Fibroblast of villous mesenchyme (primary cell): ENCODE data around the gene EMSY. TPM values are rescaled to one million over a fixed set of nuclear protein-coding genes. Genes with fewer than 3 reads are reported as not detected.
"Not testable (repeated sequence)": the region's sequence is repeated elsewhere in the genome, so short reads cannot be mapped to it uniquely, and the experiment has no call there.

Experiments used
- DNase-seq: peaks from one replicate; pipeline ENCODE4 v3.0.0-alpha.2; 2010; ENCODE audit warnings: low read depth
- H3K4me3 ChIP-seq: 2 replicates; pipeline ENCODE4 v1.5.1; 2011; ENCODE audit warnings: low read depth, mild to moderate bottlenecking, low read length
- CTCF ChIP-seq: IDR thresholded peaks from 2 replicates; pipeline ENCODE4 v1.5.1; 2012; ENCODE audit warnings: low read depth, mild to moderate bottlenecking, low read length; ENCODE audit not compliant: insufficient read depth
- total RNA-seq: library from RNA; depleted of rRNA; stranded (reverse); fragments of >200 nt; gene quantifications from 2 replicates; pipeline ENCODE4 v1.2.3, GENCODE V29; 2012

The EMSY gene
- total RNA-seq, 1 donor, result 22.0 TPM

- TF ChIP-seq CTCF, result peak; percentile 51
- H3K4me3 ChIP-seq, result no peak overlapping the region
- DNase-seq, result peak; percentile 86
Observed at GRCh38 chr11:76579056-76579751, 134.4 kb downstream of the EMSY start.

- no peak overlapping the region for H3K4me3 ChIP-seq
- no peak for TF ChIP-seq CTCF
- no peak for DNase-seq
Observed at GRCh38 chr11:76579752-76580151, 134.9 kb downstream of the EMSY start.

- not testable (repeated sequence) for DNase-seq, H3K4me3 ChIP-seq
Observed at GRCh38 chr11:76582471-76582870, 137.7 kb downstream of the EMSY start.

- no peak overlapping the region for H3K4me3 ChIP-seq
- no peak for TF ChIP-seq CTCF
- peak; percentile 60 for DNase-seq
Observed at GRCh38 chr11:76587820-76588454, 143.1 kb downstream of the EMSY start.

GRCh38 chr11:76588455-76589325, 143.9 kb downstream of the EMSY start:
- DNase-seq, result peak; percentile 73
- no peak for TF ChIP-seq CTCF
- H3K4me3 ChIP-seq, result no peak overlapping the region

- TF ChIP-seq CTCF, result no peak
- H3K4me3 ChIP-seq, result no peak overlapping the region
- no peak for DNase-seq
Observed at GRCh38 chr11:76589477-76589876, 144.7 kb downstream of the EMSY start.
